Skeletal muscle satellite cell (primary cell): Measurements from ENCODE around the gene KCNIP3.
"Not testable (repeated sequence)": the region's sequence is repeated elsewhere in the genome, so short reads cannot be mapped to it uniquely, and the experiment has no call there.

ENCODE experiments used
- H3K27me3 ChIP-seq: 2 replicates; pipeline ENCODE4 v1.7.0; 2013; ENCODE audit warnings: low read length; ENCODE audit not compliant: control insufficient read depth, insufficient read depth
- H3K36me3 ChIP-seq: 2 replicates; pipeline ENCODE4 v1.7.0; 2013; ENCODE audit warnings: mild to moderate bottlenecking, control low read depth, low read length; ENCODE audit not compliant: insufficient read depth
- H3K4me1 ChIP-seq: 2 replicates; pipeline ENCODE4 v1.7.0; 2013; ENCODE audit warnings: low read length; ENCODE audit not compliant: control insufficient read depth, insufficient read depth
- H3K4me2 ChIP-seq: 2 replicates; pipeline ENCODE4 v1.7.0; 2013; ENCODE audit warnings: mild to moderate bottlenecking, low read length
- H3K4me3 ChIP-seq: 2 replicates; pipeline ENCODE4 v1.7.0; 2013; ENCODE audit warnings: low read length
- H3K9ac ChIP-seq: 2 replicates; pipeline ENCODE4 v1.7.0; 2013; ENCODE audit warnings: mild to moderate bottlenecking, low read depth, low read length, moderate library complexity
- H3K9me3 ChIP-seq: replicated peaks from 2 replicates; pipeline ENCODE4 v1.7.0; 2013; ENCODE audit warnings: mild to moderate bottlenecking, control low read depth, low read length

KCNIP3 gene

DNA sequence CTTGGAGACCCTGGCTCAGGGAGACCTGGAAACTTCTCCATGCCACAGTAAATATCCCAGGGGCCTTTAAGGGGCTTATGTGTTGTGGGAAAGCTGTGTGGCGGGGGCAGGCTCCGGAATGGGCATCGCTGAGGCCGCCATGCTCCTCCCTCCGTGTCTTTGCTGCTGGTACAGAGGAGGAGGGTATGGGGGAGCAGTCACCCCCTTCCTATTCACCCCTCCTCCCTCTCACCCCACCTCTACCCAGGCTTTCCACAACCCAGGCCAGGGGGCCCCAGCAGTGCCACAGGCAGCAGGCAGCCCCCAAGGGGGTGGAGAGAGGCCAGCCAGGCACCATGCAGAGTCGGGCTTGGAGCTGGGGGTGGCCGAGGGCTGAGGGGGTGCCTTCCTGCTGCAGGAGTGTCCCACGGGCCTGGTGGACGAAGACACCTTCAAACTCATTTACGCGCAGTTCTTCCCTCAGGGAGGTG, 77.3 kb downstream of the KCNIP3 start:
- Histone ChIP-seq H3K4me1 (no peaks in the 10 kb centered on the region), H3K9me3 (no peaks in the 10 kb centered on the region), H3K4me3 (no peak overlapping the region), H3K4me2 (no peak overlapping the region), H3K9ac (no peak overlapping the region), H3K36me3 (no peaks in the 10 kb centered on the region), H3K27me3 (no peaks in the 10 kb centered on the region)

DNA sequence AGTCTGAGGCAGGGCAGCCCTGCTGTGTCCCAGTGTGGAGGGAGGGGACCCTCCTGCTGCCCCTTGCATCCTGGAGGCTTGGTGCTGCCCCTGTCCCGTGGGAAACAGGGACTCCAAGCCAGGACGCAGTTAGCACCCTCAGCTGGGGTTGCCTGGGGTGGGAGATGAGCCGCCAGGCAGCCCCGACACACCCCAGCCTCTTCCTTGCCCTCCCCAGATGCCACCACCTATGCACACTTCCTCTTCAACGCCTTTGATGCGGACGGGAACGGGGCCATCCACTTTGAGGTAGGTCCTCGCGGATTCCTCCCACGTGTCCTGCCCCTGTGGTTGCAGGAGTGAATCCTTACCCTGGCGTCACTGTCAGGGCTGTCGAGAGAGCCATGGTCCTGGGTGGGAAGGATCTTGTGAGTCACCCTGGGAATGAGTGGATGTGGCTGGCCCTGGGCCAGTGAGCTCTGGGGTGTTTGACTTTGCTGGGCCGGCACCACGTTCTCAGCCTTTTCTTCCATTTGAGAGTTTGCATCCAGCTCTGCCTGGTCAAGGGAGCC, 77.8 kb downstream of the KCNIP3 start:
- Histone ChIP-seq H3K9me3 (no peaks in the 10 kb centered on the region), H3K36me3 (no peaks in the 10 kb centered on the region), H3K4me2 (no peak overlapping the region), H3K27me3 (no peaks in the 10 kb centered on the region), H3K4me1 (no peaks in the 10 kb centered on the region), H3K4me3 (no peak overlapping the region), H3K9ac (no peak overlapping the region)

DNA sequence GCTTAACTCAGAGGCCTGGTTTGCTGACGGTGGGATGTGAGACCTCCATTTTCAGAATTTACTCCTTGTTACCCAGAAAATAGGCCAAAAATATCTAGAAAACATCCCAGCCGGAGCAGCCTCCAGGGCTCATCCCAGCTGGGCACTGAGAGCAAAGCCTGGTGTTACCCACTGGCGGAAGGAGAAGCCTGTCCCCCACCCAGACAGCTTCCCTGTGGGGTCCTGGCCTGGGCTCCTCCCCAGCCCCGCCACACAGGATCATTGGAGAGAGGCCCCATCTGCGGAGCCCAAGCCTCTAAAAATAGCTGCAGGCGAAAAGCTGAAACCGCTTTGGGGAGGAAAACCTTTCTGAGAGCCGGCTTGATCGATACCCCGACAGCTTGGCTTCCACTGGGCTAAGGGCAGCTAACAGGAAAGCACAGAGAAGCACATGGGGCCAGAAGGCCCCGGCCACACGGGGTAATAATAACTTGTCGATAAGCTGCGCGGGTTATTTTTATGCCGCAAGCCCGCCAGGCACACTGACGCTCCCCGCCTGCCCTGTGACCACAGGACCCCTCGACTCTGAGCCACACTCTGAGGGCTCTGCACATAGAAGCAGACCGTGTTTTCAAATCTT, 78.5 kb downstream of the KCNIP3 start:
- H3K4me3 ChIP-seq = no peak overlapping the region
- no peak overlapping the region for H3K9ac ChIP-seq
- H3K36me3 ChIP-seq = no peaks in the 10 kb centered on the region
- H3K4me2 ChIP-seq = no peak overlapping the region
- no peaks in the 10 kb centered on the region for H3K27me3 ChIP-seq
- no peaks in the 10 kb centered on the region for H3K4me1 ChIP-seq
- no peaks in the 10 kb centered on the region for H3K9me3 ChIP-seq

DNA sequence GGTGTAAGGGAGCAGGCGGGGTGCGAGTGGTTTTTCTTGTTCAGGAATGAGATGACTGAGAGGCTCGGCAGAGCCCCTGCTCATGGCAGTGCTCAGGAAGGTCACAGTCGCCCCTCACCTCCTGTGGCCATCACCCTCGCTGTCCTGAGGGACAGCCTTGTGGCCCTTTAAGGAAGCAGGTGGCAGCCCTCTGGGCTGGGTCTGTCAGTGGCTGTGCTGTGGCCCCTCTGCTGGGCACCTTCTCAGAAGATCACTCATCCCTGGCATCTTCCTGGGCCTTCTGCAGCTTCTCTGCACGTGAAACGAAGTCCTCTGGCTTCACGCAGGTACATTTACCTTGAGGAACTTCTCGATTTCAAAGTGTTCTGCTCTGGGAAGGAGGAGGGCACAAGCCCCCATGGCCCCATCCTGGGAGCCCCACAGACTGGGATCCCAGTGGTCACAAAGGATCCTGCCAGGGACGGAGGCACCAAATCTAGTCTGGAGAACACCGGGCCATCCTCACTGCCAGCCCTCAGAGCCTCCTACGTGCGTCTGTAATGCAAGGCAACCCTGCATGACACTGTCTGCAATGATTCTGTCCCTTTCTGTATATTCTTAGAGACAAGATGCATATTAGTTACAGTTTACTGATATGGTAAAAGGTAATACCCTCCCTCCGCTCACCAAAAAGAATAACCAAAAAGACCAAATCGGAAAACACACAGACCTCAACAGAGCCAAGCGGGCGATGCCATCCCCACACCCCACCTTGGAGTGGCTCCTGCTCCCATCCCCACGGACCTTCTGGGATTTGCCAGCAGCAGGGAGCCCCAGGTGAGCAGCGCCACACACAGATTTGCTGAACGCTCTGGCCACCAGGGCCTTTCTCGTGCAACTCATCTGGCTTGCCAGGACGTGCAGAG, 79.4 kb downstream of the KCNIP3 start:
- Histone ChIP-seq H3K4me2 (no peak overlapping the region), H3K9me3 (no peaks in the 10 kb centered on the region), H3K4me1 (no peaks in the 10 kb centered on the region), H3K4me3 (no peak overlapping the region), H3K9ac (no peak overlapping the region), H3K36me3 (no peaks in the 10 kb centered on the region), H3K27me3 (no peaks in the 10 kb centered on the region)

DNA sequence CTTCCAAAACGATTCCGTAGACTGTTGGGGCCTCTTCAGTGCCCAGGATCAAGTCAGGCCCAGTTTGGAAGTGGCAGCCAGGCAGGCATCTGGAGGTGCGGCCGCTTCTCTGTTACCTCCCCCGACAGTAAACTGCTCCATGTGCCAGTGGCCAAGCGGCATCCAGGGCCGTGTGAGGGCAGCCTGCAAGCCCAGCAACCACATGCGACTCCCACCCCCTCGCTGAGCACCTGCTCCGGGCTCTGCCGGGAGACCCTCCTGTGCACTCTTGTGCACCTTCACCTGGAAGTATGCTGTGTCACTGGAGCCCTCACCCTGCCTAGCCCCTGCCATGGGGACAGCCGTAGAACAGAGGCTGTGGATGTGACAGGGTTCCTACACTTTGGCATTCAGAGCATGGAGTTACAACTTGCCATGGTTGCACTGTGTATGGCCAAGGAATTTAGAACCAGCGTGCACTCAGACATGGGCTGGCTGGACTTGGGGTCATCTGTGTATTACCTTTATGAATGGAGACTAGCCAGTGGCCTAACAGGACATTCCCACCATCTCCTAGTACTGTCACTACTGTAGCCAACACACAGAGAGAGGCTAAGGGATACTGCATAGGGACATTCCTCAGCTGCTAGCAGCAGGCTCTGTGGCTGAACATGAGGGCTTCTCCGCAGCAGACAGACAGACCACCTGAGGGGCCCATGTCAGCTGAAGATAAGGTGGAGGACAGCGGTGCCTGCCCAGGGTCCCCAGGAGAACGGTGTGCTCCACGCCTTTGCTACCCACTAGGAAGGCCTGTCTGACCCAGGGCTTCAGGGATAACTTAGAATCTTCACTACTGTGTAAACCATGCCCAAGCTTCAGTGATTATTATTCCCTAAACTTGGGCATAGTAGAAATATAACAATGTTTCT, 80.3 kb downstream of the KCNIP3 start:
- no peaks in the 10 kb centered on the region for H3K4me1 ChIP-seq
- H3K9ac ChIP-seq = no peak overlapping the region
- H3K4me2 ChIP-seq = no peak overlapping the region
- no peaks in the 10 kb centered on the region for H3K36me3 ChIP-seq
- H3K27me3 ChIP-seq = no peaks in the 10 kb centered on the region
- no peaks in the 10 kb centered on the region for H3K9me3 ChIP-seq
- no peak overlapping the region for H3K4me3 ChIP-seq

DNA sequence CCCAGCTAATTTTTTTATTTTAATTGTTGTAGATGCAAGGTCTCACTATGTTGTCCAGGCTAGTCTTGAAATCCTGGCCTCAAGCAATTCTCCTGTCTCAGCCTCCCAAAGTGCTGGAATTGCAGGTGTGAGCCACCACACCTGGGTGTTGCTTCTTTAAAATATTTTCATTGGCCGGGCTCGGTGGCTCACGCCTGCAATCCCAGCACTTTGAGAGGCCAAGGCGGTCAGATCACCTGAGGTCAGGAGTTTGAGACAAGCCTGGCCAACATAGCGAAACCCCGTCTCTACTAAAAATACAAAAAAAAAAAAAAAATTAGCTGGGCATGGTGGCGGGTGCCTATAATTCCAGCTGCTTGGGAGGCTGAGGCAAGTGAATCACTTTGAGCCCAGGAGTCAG, 81.1 kb downstream of the KCNIP3 start:
- not testable (repeated sequence) for H3K36me3 ChIP-seq, H3K4me3 ChIP-seq

DNA sequence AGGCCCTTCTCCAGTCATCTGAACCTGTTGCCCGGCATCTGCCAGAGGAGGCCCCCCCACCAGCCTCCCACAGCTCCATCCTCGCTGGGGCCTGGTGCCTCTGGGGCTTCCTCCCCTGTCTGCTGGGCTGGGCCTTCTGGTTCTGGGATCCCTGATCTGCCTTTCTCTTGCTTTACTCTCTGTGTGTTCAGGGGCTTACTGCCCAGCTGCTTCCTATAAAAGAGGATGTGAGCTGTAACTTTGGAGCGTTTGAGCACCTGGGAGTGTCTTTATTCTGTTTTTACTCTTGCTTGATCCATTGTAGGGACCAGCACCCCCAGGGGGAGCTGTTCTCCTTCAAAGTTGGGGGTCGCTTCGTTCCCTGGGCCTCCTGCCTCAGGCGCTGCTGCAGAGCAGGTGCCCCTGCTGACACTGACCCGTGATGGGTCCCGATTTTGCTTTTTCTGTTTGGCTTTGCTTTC, 82.3 kb downstream of the KCNIP3 start:
- Histone ChIP-seq H3K9me3 (no peaks in the 10 kb centered on the region), H3K9ac (no peak overlapping the region), H3K36me3 (no peaks in the 10 kb centered on the region), H3K4me2 (no peak overlapping the region), H3K4me3 (no peak overlapping the region), H3K27me3 (no peaks in the 10 kb centered on the region), H3K4me1 (no peaks in the 10 kb centered on the region)

More for the DNA sequence above, 81.1 kb downstream of the KCNIP3 start:
- H3K4me1 ChIP-seq, H3K27me3 ChIP-seq, H3K9me3 ChIP-seq, H3K9ac ChIP-seq, H3K4me2 ChIP-seq: not testable (repeated sequence)

DNA sequence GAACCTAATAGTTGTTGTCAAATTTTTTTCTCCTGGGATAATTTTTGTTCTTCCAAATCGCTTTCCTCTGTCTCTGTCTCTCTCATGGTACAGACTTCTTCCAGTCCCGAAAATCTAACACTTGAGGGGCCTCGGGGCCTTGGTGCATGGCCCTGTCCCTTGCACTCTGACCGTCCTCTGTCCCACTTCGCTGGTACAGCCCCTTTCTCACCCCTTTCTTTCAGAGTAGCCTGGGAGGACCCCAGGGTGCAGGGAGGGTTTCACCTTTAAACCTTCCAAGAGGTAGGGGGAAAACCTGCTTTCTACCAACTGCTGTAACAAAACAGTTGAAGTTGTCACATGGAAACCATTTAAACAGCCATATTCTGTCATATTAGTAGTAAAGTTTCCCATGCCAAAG, 83.1 kb downstream of the KCNIP3 start:
- Histone ChIP-seq H3K4me3 (no peak overlapping the region), H3K9ac (no peak overlapping the region), H3K36me3 (no peaks in the 10 kb centered on the region), H3K4me2 (no peak overlapping the region), H3K27me3 (peaks cover 3% of the 10 kb centered on the region), H3K4me1 (peaks cover 9% of the 10 kb centered on the region), H3K9me3 (no peaks in the 10 kb centered on the region)

DNA sequence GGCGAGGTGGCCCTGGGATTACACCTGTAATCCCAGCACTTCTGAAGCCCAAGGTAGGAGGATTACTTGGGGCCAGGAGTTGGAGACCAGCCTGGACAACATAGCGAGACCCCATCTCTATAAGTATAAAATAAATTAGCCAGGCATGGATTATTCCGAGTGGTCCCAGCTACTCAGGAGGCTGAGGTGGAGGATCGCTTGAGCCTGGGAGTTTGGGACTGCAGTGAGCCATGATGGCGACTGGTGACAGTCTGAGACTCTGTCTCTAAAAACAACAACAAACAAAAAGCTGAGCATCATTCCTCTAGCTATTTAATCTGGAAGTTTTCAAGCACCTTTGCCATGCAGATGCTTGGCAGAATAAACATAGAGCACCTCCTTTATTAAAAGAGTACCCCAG, 83.6 kb downstream of the KCNIP3 start:
- Histone ChIP-seq H3K27me3 (peaks cover 6% of the 10 kb centered on the region), H3K4me1 (peaks cover 9% of the 10 kb centered on the region), H3K9me3 (no peaks in the 10 kb centered on the region), H3K36me3 (no peaks in the 10 kb centered on the region), H3K4me3 (no peak overlapping the region), H3K4me2 (no peak overlapping the region), H3K9ac (no peak overlapping the region)

DNA sequence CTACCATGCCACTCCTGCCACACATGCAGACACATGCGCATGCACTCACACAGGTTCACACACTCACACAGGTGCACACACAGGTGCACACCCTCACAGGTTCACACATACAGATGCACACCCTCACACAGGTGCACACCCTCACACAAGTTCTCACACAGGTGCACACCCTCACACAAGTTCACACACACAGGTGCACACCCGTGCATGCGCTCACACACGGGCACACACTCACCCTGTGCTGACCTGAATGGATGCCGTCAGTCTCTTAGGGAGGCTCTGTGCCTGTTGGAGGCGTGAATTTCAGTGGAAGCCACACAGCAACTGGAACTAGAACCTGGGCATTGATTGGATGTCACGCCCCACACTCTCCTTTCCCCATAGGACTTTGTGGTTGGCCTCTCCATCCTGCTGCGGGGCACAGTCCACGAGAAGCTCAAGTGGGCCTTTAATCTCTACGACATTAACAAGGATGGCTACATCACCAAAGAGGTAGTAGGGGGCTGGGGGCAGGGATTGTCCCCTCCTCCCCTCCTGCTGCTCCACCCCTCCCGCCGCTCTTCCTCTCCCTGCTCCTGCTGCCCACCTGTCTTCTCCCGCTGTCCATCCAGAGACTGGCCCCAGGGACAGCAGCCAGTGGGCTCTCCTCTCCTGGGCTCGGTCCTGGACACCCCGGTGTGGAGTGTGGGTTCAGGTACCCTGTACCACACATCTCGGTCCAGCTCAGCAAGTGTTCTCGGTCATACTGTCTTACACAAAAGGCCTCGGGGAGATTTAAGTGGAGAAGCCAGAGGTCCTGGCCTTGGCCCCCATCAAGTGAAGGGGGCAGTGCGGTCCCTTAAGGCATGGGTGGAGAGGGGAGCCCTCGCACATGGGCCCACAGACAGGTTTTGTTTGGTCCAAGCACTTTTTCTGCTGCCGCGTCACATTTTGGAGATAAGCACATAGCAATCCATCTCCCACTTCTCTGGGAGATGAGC, 84.4 kb downstream of the KCNIP3 start:
- H3K27me3 ChIP-seq = peaks cover 6% of the 10 kb centered on the region
- no peak overlapping the region for H3K9ac ChIP-seq
- H3K4me2 ChIP-seq = no peak overlapping the region
- no peaks in the 10 kb centered on the region for H3K9me3 ChIP-seq
- no peaks in the 10 kb centered on the region for H3K36me3 ChIP-seq
- H3K4me3 ChIP-seq = no peak overlapping the region
- peaks cover 9% of the 10 kb centered on the region for H3K4me1 ChIP-seq
